GM12878 (cell line): ENCODE data around the gene CLNK. TPM values are rescaled to one million over a fixed set of nuclear protein-coding genes. Genes with fewer than 3 reads are reported as not detected.

Experiments
- ATF7 ChIP-seq: fragments of 450-650 bp; IDR thresholded peaks from 2 replicates; pipeline ENCODE4 v1.6.1; 2016; ENCODE audit warnings: low read depth, mild to moderate bottlenecking
- CBFB ChIP-seq: IDR thresholded peaks from 2 replicates; pipeline ENCODE4 v1.6.1; 2016; ENCODE audit warnings: antibody characterized with exemption, low read depth
- CHD2 ChIP-seq: IDR thresholded peaks from 2 replicates; pipeline ENCODE4 v1.6.1; 2011; ENCODE audit warnings: low read depth, low read length, improper control_type of control experiment, borderline replicate concordance
- FOS ChIP-seq: IDR thresholded peaks from 3 replicates; pipeline ENCODE4 v1.6.1; 2011; ENCODE audit warnings: borderline replicate concordance; ENCODE audit not compliant: insufficient read length; ENCODE audit errors: extremely low read depth
- HDAC6 ChIP-seq: fragments of 200-600 bp; sonication (generic); IDR thresholded peaks from one replicate; pipeline ENCODE4 v1.8.0; 2017; ENCODE audit warnings: antibody characterized with exemption; ENCODE audit not compliant: unreplicated experiment
- HDGF ChIP-seq: fragments of 450-650 bp; IDR thresholded peaks from 2 replicates; pipeline ENCODE4 v1.6.1; 2016; ENCODE audit warnings: antibody characterized with exemption
- IKZF1 ChIP-seq: fragments of 450-650 bp; conservative IDR thresholded peaks from 2 replicates; pipeline ENCODE4 v1.6.1; 2017; ENCODE audit warnings: antibody characterized with exemption, mild to moderate bottlenecking
- MEF2B ChIP-seq: fragments of 450-650 bp; IDR thresholded peaks from 2 replicates; pipeline ENCODE4 v1.6.1; 2018; ENCODE audit warnings: mild to moderate bottlenecking, moderate library complexity; ENCODE audit not compliant: partially characterized antibody, poor library complexity, severe bottlenecking
- MYC ChIP-seq: IDR thresholded peaks from 2 replicates; pipeline ENCODE4 v1.6.1; 2011; ENCODE audit warnings: mild to moderate bottlenecking, low read length, moderate library complexity, inconsistent platforms; ENCODE audit not compliant: insufficient read depth, insufficient replicate concordance, insufficient read length, severe bottlenecking
- NFXL1 ChIP-seq: fragments of 450-650 bp; IDR thresholded peaks from 2 replicates; pipeline ENCODE4 v1.6.1; 2017; ENCODE audit warnings: antibody characterized with exemption, mild to moderate bottlenecking, borderline replicate concordance
- NR2C1 ChIP-seq: fragments of 450-650 bp; IDR thresholded peaks from 2 replicates; pipeline ENCODE4 v1.6.1; 2017; ENCODE audit warnings: antibody characterized with exemption, mild to moderate bottlenecking, moderate library complexity
- POU2F2 ChIP-seq: IDR thresholded peaks from 3 replicates; pipeline ENCODE4 v1.6.1; 2011; ENCODE audit warnings: low read depth, mild to moderate bottlenecking, low read length, borderline replicate concordance
- RFX5 ChIP-seq: IDR thresholded peaks from 2 replicates; pipeline ENCODE4 v1.6.1; 2011; ENCODE audit warnings: low read depth, low read length, improper control_type of control experiment
- SIN3A ChIP-seq: IDR thresholded peaks from 2 replicates; pipeline ENCODE4 v1.6.1; 2012; ENCODE audit warnings: low read depth, low read length, improper control_type of control experiment
- SREBF2 ChIP-seq: IDR thresholded peaks from 2 replicates; pipeline ENCODE4 v1.6.1; 2012; ENCODE audit warnings: mild to moderate bottlenecking, low read length
- TCF7 ChIP-seq: IDR thresholded peaks from 2 replicates; pipeline ENCODE4 v1.6.1; 2014; ENCODE audit warnings: antibody characterized with exemption, borderline replicate concordance
- WRNIP1 ChIP-seq: IDR thresholded peaks from 2 replicates; pipeline ENCODE4 v1.6.1; 2011; ENCODE audit warnings: low read depth, low read length, improper control_type of control experiment, borderline replicate concordance
- ZNF217 ChIP-seq: fragments of 450-650 bp; IDR thresholded peaks from 2 replicates; pipeline ENCODE4 v1.6.1; 2017; ENCODE audit warnings: antibody characterized with exemption, mild to moderate bottlenecking
- ZNF384 ChIP-seq: IDR thresholded peaks from 2 replicates; pipeline ENCODE4 v1.6.1; 2012; ENCODE audit warnings: low read depth, mild to moderate bottlenecking, low read length, improper control_type of control experiment, borderline replicate concordance
- polyA plus RNA-seq, 11 experiments: library from polyadenylated mRNA; depleted of rRNA in 4 of 11; unstranded in 6 of 11; stranded (reverse) in 5 of 11; fragments of >200 nt; fragmentation: Nextera tagmentation in 4 of 11; fragmentation: Illumina TruSeq in 1 of 11; extraction: Ambion mirVana in 4 of 11; extraction: Trizol in 1 of 11; gene quantifications; 1 replicate in 1 of 11; 2 replicates in 10 of 11; pipeline versions ENCODE4 v1.2.1 to v1.2.3, GENCODE V29; 2011 to 2016; ENCODE audit warnings: inconsistent platforms in 2 of 11, missing spikeins in 2 of 11, low read depth in 1 of 11
- total RNA-seq, 4 experiments: library from RNA; depleted of rRNA in 3 of 4; stranded (reverse); fragments of >200 nt in 3 of 4; fragmentation: Illumina TruSeq in 1 of 4; extraction: Trizol in 1 of 4; gene quantifications; 2 replicates each; pipeline versions ENCODE4 v1.2.1 to v1.2.3, GENCODE V29; 2013 to 2021
- TF ChIP-seq, protein P1 (sequence below): IDR thresholded peaks from 2 replicates; pipeline ENCODE4 v1.6.1; 2011; ENCODE audit warnings: low read depth, low read length, improper control_type of control experiment, borderline replicate concordance
- TF ChIP-seq, protein P2 (sequence below): fragments of 450-650 bp; IDR thresholded peaks from 2 replicates; pipeline ENCODE4 v1.6.1; 2017; ENCODE audit warnings: borderline replicate concordance
- TF ChIP-seq, protein P3 (sequence below): fragments of 450-650 bp; formaldehyde crosslinking; IDR thresholded peaks from 2 replicates; pipeline ENCODE4 v1.4.0; 2022; ENCODE audit warnings: mild to moderate bottlenecking, moderate library complexity
- TF ChIP-seq, protein P4 (sequence below): fragments of 150-350 bp; IDR thresholded peaks from 2 replicates; pipeline ENCODE4 v1.6.1; 2016; ENCODE audit warnings: low read depth, low read length

CLNK gene
- total and polyA plus RNA-seq, 10 of the 15 experiments (the other 5 are each of a cell fraction or from before 2014, with no cell fraction given): 2.1 to 14.3 (median 2.7) TPM

DNA sequence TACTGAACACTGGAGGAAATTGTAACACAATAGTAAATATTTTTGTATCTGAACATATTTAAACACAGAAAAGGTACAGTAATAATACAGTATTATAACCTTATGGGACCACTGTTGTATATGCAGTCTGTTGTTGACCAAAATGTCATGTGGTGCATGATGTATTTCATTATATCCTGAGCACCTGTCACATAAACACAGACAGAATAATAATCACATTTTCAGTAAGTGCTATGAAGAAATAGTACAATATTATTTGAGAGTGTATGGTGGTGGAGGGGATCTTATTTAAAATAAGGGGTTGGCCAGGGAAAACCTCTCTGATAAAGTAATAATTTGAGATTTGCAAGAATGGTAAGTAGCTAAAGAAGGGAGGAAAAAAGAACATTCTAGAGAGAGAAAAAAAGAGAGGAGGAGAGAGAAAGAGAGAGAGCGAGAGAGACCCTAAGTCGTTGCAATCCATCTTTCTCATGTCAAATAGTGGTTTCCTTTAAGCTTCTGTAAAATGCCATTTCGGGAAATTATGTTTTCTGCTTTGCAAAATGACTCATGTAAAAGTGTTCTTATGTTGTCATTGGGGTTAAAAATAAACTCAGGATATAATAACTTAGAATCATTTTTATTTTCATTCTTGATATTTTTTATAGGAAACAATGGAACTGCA lies 19.3 kb upstream of the CLNK start (continued):
- TF ChIP-seq, protein P1, sequence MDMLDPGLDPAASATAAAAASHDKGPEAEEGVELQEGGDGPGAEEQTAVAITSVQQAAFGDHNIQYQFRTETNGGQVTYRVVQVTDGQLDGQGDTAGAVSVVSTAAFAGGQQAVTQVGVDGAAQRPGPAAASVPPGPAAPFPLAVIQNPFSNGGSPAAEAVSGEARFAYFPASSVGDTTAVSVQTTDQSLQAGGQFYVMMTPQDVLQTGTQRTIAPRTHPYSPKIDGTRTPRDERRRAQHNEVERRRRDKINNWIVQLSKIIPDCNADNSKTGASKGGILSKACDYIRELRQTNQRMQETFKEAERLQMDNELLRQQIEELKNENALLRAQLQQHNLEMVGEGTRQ: no peak
- TF ChIP-seq ATF7 (peak; percentile 77), WRNIP1 (no peak), MEF2B (peak; percentile 47), RFX5 (no peak), ZNF217 (no peak), POU2F2 (no peak), IKZF1 (no peak), TCF7 (no peak; the same call in 1 of the 2 replicates), ZNF384 (no peak), CBFB (0 out of 2 replicates have a peak, but pooled peaks have one; percentile 66), SREBF2 (no peak), HDGF (no peak), NFXL1 (no peak), CHD2 (no peak), MYC (no peak), SIN3A (no peak), FOS (no peak), NR2C1 (no peak), HDAC6 (no peak)
- TF ChIP-seq, protein P2, sequence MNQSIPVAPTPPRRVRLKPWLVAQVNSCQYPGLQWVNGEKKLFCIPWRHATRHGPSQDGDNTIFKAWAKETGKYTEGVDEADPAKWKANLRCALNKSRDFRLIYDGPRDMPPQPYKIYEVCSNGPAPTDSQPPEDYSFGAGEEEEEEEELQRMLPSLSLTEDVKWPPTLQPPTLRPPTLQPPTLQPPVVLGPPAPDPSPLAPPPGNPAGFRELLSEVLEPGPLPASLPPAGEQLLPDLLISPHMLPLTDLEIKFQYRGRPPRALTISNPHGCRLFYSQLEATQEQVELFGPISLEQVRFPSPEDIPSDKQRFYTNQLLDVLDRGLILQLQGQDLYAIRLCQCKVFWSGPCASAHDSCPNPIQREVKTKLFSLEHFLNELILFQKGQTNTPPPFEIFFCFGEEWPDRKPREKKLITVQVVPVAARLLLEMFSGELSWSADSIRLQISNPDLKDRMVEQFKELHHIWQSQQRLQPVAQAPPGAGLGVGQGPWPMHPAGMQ: no peak
- TF ChIP-seq, protein P3, sequence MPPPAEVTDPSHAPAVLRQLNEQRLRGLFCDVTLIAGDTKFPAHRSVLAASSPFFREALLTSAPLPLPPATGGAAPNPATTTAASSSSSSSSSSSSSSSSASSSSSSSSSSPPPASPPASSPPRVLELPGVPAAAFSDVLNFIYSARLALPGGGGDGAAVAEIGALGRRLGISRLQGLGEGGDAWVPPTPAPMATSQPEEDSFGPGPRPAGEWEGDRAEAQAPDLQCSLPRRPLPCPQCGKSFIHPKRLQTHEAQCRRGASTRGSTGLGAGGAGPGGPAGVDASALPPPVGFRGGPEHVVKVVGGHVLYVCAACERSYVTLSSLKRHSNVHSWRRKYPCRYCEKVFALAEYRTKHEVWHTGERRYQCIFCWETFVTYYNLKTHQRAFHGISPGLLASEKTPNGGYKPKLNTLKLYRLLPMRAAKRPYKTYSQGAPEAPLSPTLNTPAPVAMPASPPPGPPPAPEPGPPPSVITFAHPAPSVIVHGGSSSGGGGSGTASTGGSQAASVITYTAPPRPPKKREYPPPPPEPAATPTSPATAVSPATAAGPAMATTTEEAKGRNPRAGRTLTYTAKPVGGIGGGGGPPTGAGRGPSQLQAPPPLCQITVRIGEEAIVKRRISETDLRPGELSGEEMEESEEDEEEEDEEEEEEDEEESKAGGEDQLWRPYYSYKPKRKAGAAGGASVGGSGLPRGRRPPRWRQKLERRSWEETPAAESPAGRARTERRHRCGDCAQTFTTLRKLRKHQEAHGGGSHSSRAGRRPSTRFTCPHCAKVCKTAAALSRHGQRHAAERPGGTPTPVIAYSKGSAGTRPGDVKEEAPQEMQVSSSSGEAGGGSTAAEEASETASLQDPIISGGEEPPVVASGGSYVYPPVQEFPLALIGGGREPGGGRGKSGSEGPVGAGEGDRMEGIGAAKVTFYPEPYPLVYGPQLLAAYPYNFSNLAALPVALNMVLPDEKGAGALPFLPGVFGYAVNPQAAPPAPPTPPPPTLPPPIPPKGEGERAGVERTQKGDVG (CRISPR knock-in tag): no peak
- TF ChIP-seq, protein P4, sequence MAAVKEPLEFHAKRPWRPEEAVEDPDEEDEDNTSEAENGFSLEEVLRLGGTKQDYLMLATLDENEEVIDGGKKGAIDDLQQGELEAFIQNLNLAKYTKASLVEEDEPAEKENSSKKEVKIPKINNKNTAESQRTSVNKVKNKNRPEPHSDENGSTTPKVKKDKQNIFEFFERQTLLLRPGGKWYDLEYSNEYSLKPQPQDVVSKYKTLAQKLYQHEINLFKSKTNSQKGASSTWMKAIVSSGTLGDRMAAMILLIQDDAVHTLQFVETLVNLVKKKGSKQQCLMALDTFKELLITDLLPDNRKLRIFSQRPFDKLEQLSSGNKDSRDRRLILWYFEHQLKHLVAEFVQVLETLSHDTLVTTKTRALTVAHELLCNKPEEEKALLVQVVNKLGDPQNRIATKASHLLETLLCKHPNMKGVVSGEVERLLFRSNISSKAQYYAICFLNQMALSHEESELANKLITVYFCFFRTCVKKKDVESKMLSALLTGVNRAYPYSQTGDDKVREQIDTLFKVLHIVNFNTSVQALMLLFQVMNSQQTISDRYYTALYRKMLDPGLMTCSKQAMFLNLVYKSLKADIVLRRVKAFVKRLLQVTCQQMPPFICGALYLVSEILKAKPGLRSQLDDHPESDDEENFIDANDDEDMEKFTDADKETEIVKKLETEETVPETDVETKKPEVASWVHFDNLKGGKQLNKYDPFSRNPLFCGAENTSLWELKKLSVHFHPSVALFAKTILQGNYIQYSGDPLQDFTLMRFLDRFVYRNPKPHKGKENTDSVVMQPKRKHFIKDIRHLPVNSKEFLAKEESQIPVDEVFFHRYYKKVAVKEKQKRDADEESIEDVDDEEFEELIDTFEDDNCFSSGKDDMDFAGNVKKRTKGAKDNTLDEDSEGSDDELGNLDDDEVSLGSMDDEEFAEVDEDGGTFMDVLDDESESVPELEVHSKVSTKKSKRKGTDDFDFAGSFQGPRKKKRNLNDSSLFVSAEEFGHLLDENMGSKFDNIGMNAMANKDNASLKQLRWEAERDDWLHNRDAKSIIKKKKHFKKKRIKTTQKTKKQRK: no peak
